Osteocyte (in vitro differentiated cells): ENCODE measurements around the gene XDH. TPM values are rescaled to one million over a fixed set of nuclear protein-coding genes. Genes with fewer than 3 reads are reported as not detected.

Experiments used
- DNase-seq: peaks from one replicate; pipeline ENCODE4 v3.0.0; 2021; ENCODE audit warnings: mixed read lengths; ENCODE audit not compliant: unreplicated experiment; ENCODE audit errors: extremely low spot score
- H3K27ac Mint-ChIP-seq: one replicate; pipeline ENCODE4 v1.8.0; 2021; ENCODE audit warnings: mild to moderate bottlenecking, mixed read lengths; ENCODE audit not compliant: unreplicated experiment
- H3K27me3 Mint-ChIP-seq: one replicate; pipeline ENCODE4 v1.8.0; 2021; ENCODE audit warnings: mixed read lengths; ENCODE audit not compliant: unreplicated experiment
- H3K36me3 Mint-ChIP-seq: one replicate; pipeline ENCODE4 v1.8.0; 2021; ENCODE audit warnings: mixed read lengths; ENCODE audit not compliant: unreplicated experiment
- H3K4me1 Mint-ChIP-seq: one replicate; pipeline ENCODE4 v1.8.0; 2021; ENCODE audit warnings: mixed read lengths; ENCODE audit not compliant: unreplicated experiment
- H3K4me3 Mint-ChIP-seq: one replicate; pipeline ENCODE4 v1.8.0; 2021; ENCODE audit warnings: mild to moderate bottlenecking, moderate library complexity, mixed read lengths; ENCODE audit not compliant: unreplicated experiment
- H3K9me3 Mint-ChIP-seq: one replicate; pipeline ENCODE4 v1.8.0; 2021; ENCODE audit warnings: mixed read lengths; ENCODE audit not compliant: unreplicated experiment
- total RNA-seq: library from RNA; stranded (reverse); gene quantifications from 2 replicates; pipeline ENCODE4 v1.2.1, GENCODE V29; 2021
- TF ChIP-seq, protein P1 (sequence below): fragments of 200-600 bp; sonication (generic); IDR thresholded peaks from 2 replicates; pipeline ENCODE4 v1.5.0; 2021; ENCODE audit warnings: antibody characterized with exemption, mild to moderate bottlenecking, moderate library complexity

Gene XDH
- total RNA-seq, 1 donor from 2014 or later: 0.99 TPM

DNA sequence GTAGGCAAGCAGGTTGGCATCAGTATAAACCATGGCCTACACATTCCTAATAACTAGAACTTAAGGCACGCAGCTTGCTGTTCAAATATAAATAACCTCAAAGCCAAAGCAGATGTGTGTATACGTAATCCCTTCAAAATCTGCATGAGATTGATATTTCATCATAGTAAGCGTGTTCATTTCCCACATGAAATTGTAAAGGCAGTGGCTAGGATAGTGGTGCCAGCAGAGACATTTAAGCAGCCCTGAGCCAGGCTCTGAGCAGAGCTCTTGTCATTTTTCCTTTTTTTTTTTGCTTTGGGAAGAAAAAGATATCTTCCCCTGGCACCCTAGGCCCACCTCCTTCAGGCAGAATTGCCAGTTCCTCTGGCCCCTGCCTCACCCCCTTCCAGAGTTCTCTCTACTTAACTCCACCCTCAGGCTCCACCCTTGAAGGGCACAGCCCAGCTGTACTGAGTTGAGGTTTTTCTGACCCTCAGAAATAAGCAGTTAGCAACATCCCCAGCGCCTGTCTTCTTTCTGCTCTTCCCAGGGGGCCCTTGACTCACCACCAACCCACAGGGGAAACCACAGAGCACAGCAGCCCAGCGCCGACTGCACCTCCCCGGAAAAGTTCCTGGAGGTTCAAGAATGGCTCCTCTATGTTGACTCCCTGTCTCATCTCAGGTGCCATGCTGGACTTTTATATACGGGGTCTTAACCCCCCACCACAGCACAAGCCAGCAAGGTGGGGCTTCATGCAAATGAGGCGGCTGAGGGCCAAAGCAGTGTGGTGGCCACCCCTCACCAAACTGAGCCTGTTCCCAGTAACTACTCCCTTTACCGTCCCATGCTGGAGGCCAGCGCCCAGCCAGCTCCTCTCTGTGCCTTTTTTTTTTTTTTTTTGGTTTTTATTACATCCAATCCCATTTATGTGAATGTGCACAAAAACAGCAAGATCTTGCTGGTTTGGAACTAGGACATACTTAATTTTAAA, 95.9 kb downstream of the XDH start:
- TF ChIP-seq, protein P1, sequence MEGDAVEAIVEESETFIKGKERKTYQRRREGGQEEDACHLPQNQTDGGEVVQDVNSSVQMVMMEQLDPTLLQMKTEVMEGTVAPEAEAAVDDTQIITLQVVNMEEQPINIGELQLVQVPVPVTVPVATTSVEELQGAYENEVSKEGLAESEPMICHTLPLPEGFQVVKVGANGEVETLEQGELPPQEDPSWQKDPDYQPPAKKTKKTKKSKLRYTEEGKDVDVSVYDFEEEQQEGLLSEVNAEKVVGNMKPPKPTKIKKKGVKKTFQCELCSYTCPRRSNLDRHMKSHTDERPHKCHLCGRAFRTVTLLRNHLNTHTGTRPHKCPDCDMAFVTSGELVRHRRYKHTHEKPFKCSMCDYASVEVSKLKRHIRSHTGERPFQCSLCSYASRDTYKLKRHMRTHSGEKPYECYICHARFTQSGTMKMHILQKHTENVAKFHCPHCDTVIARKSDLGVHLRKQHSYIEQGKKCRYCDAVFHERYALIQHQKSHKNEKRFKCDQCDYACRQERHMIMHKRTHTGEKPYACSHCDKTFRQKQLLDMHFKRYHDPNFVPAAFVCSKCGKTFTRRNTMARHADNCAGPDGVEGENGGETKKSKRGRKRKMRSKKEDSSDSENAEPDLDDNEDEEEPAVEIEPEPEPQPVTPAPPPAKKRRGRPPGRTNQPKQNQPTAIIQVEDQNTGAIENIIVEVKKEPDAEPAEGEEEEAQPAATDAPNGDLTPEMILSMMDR: no peak
- no peaks in the 10 kb centered on the region for H3K36me3 Mint-ChIP-seq
- DNase-seq: peak; percentile 81
- H3K4me3 Mint-ChIP-seq: no peak overlapping the region
- no peaks in the 10 kb centered on the region for H3K9me3 Mint-ChIP-seq
- peaks cover 48% of the 10 kb centered on the region for H3K4me1 Mint-ChIP-seq
- peak overlapping the region; percentile 87 for H3K27ac Mint-ChIP-seq
- no peaks in the 10 kb centered on the region for H3K27me3 Mint-ChIP-seq

DNA sequence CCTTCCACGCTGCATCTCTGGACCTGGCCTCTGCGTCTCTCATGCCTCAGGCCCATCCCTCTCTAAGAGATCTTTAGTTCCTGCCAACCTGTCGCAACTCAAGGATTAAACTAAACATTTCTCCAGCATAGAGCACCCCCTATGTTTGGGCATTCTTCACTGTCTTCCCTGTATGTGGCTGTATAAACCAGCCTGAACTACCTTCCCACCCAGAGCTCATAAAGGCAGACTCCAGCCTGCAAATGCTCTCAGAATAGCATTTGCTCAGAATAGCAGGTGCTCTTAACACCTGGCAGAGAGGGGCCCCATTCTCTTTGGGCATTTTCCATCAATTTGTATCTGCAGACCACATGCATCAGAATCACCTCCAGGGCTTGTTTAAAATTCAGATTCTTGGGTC, 97.1 kb downstream of the XDH start:
- DNase-seq: peak; percentile 21
- no peak overlapping the region for H3K27ac Mint-ChIP-seq
- H3K36me3 Mint-ChIP-seq: no peaks in the 10 kb centered on the region
- no peaks in the 10 kb centered on the region for H3K9me3 Mint-ChIP-seq
- H3K27me3 Mint-ChIP-seq: no peaks in the 10 kb centered on the region
- no peak overlapping the region for H3K4me3 Mint-ChIP-seq
- TF ChIP-seq, protein P1: no peak
- H3K4me1 Mint-ChIP-seq: peaks cover 43% of the 10 kb centered on the region

DNA sequence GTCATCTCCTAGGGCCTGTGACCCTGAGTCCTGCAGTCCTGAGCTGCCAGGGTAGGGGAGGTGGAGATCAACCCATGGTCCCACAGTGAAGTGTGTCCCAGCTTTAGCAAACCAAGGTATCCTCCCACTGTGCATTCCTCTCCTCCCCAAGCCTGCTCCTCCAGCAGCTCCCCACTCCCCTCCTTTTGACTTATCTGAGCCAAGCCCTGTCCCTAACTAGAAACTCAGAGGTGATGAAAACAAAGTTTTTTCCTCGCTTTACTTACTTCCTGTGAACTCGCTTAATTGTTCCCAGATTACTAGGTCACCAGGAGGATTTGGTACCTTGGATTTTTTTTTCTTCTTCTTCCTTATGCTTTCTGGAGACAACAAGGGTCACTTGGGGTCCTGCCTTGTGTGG, 99.8 kb downstream of the XDH start:
- Mint-ChIP-seq H3K4me3 (no peak overlapping the region), H3K4me1 (peaks cover 39% of the 10 kb centered on the region), H3K36me3 (peaks cover 3% of the 10 kb centered on the region), H3K27ac (no peak overlapping the region), H3K9me3 (peaks cover 4% of the 10 kb centered on the region), H3K27me3 (no peaks in the 10 kb centered on the region)
- TF ChIP-seq, protein P1: no peak
- peak; percentile 56 for DNase-seq

DNA sequence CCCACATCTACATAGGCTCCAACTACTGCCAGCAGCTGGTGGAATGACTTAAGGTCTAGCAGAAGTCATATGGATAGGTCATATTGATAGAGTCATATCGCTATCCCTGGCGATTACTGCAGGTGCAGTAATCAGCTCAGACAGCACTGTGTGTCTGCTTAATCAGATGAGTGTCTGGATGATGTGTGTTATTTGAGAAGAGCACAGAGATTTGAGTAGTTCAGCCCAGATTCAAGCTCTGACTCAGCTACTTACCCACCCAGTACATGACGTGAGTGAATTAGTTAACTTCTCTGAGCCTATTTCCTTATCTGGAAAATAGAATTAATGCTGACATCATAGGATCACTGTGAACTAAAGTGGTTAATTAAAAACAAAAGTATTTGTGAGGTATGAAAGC, 101.6 kb downstream of the XDH start:
- H3K4me1 Mint-ChIP-seq: peaks cover 20% of the 10 kb centered on the region
- no peak for DNase-seq
- no peak overlapping the region for H3K4me3 Mint-ChIP-seq
- H3K27ac Mint-ChIP-seq: no peak overlapping the region
- peaks cover 16% of the 10 kb centered on the region for H3K9me3 Mint-ChIP-seq
- peaks cover 3% of the 10 kb centered on the region for H3K36me3 Mint-ChIP-seq
- TF ChIP-seq, protein P1: no peak
- peaks cover 2% of the 10 kb centered on the region for H3K27me3 Mint-ChIP-seq

DNA sequence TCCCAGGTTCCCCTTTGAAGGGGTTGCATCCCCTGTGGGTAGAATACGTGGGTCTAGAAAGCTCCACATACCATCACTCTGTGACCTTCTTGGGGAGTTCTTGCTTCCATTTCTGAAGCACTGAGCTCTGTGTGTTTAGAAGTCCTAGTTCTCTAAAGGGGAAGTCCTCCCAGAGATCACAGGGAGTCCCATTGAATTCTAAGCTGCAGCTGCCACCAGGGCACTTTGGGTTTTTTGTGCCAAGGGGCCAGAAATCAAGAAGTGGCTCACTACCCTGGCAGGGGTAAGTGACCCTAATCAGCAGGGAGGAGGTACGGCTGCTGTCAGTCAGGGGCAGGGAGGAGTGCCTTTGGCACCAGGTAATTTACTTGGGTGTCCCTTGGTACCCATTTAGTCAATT, 109.7 kb downstream of the XDH start:
- peaks cover 2% of the 10 kb centered on the region for H3K27me3 Mint-ChIP-seq
- TF ChIP-seq, protein P1: no peak
- H3K9me3 Mint-ChIP-seq: peaks cover 18% of the 10 kb centered on the region
- no peaks in the 10 kb centered on the region for H3K36me3 Mint-ChIP-seq
- peak; percentile 70 for DNase-seq
- H3K27ac Mint-ChIP-seq: no peak overlapping the region
- peaks cover 8% of the 10 kb centered on the region for H3K4me1 Mint-ChIP-seq
- H3K4me3 Mint-ChIP-seq: no peak overlapping the region
